ENCODE results near the gene NDUFV2. TPM values are rescaled to one million over a fixed set of nuclear protein-coding genes. Genes with fewer than 3 reads are reported as not detected.
A peak's percentile ranks its signal among the peaks of the same experiment; 100 is the strongest.

Gene NDUFV2
- polyA plus RNA-seq, 3 donors: 55.4 to 184 (median 162) TPM

GRCh38 chr18:9106800-9107584 lies 4.5 kb downstream of the NDUFV2 start:
- no peaks in the 10 kb centered on the region for H3K36me3 ChIP-seq (replicated peaks in 1 of 2; ENCODE audit: control insufficient read depth in 1 of 2, insufficient read depth in 2 of 2, low read length in 2 of 2)
- Mint-ChIP-seq H3K4me1 (peaks cover 72% of the 10 kb centered on the region), H3K4me3 (no peak overlapping the region), H3K9me3 (no peaks in the 10 kb centered on the region), H3K36me3 (peaks cover 4 to 16% of the 10 kb centered on the region in 2 donors), H3K27ac (peak overlapping the region; percentile 28 to 89 (median 79)), H3K27me3 (ENCODE audit: low read depth in 3 of 3) (no peaks in the 10 kb centered on the region)
- H4K20me1 ChIP-seq (ENCODE audit: insufficient read depth, low read length): peaks cover 76% of the 10 kb centered on the region
- peak overlapping the region in 1 of 2 donors; percentile 94 for H3K27ac ChIP-seq (ENCODE audit: low read depth in 1 of 2, low read length in 2 of 2)
- no peaks in the 10 kb centered on the region for H3K9me3 ChIP-seq (replicated peaks in 1 of 2; ENCODE audit: control insufficient read depth in 1 of 2, insufficient read depth in 1 of 2, low read length in 2 of 2)
- TF ChIP-seq, protein P1, sequence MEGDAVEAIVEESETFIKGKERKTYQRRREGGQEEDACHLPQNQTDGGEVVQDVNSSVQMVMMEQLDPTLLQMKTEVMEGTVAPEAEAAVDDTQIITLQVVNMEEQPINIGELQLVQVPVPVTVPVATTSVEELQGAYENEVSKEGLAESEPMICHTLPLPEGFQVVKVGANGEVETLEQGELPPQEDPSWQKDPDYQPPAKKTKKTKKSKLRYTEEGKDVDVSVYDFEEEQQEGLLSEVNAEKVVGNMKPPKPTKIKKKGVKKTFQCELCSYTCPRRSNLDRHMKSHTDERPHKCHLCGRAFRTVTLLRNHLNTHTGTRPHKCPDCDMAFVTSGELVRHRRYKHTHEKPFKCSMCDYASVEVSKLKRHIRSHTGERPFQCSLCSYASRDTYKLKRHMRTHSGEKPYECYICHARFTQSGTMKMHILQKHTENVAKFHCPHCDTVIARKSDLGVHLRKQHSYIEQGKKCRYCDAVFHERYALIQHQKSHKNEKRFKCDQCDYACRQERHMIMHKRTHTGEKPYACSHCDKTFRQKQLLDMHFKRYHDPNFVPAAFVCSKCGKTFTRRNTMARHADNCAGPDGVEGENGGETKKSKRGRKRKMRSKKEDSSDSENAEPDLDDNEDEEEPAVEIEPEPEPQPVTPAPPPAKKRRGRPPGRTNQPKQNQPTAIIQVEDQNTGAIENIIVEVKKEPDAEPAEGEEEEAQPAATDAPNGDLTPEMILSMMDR (IDR thresholded peaks at IDR 0.05): no peak
- H2AFZ ChIP-seq (ENCODE audit: insufficient read depth, low read depth, low read length, poor library complexity, severe bottlenecking): no peak overlapping the region
- peaks cover 95% of the 10 kb centered on the region for H3K79me2 ChIP-seq (ENCODE audit: insufficient read depth, low read length)
- 14% methylated on average over 3 of the region's 4 CpGs for WGBS (ENCODE audit: insufficient coverage)
- H3K4me1 ChIP-seq (ENCODE audit: control insufficient read depth in 1 of 2, insufficient read depth in 2 of 2, low read length in 2 of 2): peaks cover 45 to 75% of the 10 kb centered on the region in 2 donors
- peak in 2 of 3 donors; percentile 33 for DNase-seq
- no peak overlapping the region for H3K9ac ChIP-seq (ENCODE audit: insufficient read depth, low read length, poor library complexity, severe bottlenecking)
- intact Hi-C loops (cut with micrococcal nuclease): loop anchor here in 1 of 2 donors (10.0 kb wide), 1 partner anchor 368 kb away; the partner anchor contains the start of gene RALBP1
- peak overlapping the region; percentile 17 for H3K4me2 ChIP-seq (replicated peaks; ENCODE audit: extremely low read depth, low read length, poor library complexity, severe bottlenecking)
- no peaks in the 10 kb centered on the region for H3K27me3 ChIP-seq (ENCODE audit: control insufficient read depth in 2 of 2, insufficient read depth in 2 of 2, low read length in 2 of 2)
- peak overlapping the region in 1 of 3 experiments; percentile 24 for H3K4me3 ChIP-seq (replicated peaks in 1 of 3; ENCODE audit: low read depth in 2 of 3, low read length in 3 of 3)

DNA sequence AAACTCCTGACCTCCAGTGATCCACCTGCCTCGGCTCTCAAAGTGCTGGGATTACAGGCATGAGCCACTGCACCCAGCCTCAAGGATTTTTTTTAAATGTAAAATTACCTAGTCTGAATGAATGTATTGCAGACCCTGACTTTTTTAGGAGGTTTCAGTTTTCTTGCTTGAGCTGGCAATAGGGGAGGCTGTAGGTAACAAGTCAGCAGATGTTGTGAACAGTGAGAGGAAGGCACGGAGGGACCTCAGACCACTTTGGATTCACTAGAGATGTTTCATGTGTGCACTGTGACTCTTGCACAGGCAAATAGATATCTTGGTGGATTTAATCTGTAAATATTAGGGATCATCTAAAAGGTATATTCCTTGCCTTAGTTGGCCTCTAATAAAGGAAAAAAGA lies 6.4 kb downstream of the NDUFV2 start:
- 81% methylated on average over 2 of the region's 2 CpGs for WGBS (ENCODE audit: insufficient coverage)
- Histone ChIP-seq H3K27me3 (ENCODE audit: control insufficient read depth in 2 of 2, insufficient read depth in 2 of 2, low read length in 2 of 2) (no peaks in the 10 kb centered on the region), H4K20me1 (ENCODE audit: insufficient read depth, low read length) (peaks cover 78% of the 10 kb centered on the region), H3K9ac (ENCODE audit: insufficient read depth, low read length, poor library complexity, severe bottlenecking) (no peak overlapping the region), H2AFZ (ENCODE audit: insufficient read depth, low read depth, low read length, poor library complexity, severe bottlenecking) (no peak overlapping the region), H3K9me3 (replicated peaks in 1 of 2; ENCODE audit: control insufficient read depth in 1 of 2, insufficient read depth in 1 of 2, low read length in 2 of 2) (no peaks in the 10 kb centered on the region), H3K4me2 (replicated peaks; ENCODE audit: extremely low read depth, low read length, poor library complexity, severe bottlenecking) (no peak overlapping the region), H3K79me2 (ENCODE audit: insufficient read depth, low read length) (peaks cover 100% of the 10 kb centered on the region), H3K4me1 (ENCODE audit: control insufficient read depth in 1 of 2, insufficient read depth in 2 of 2, low read length in 2 of 2) (peaks cover 55 to 83% of the 10 kb centered on the region in 2 donors), H3K4me3 (replicated peaks in 1 of 3; ENCODE audit: low read depth in 2 of 3, low read length in 3 of 3) (no peak overlapping the region), H3K36me3 (replicated peaks in 1 of 2; ENCODE audit: control insufficient read depth in 1 of 2, insufficient read depth in 2 of 2, low read length in 2 of 2) (no peaks in the 10 kb centered on the region), H3K27ac (ENCODE audit: low read depth in 1 of 2, low read length in 2 of 2) (peak overlapping the region in 1 of 2 donors; percentile 28)
- TF ChIP-seq, protein P1 (IDR thresholded peaks at IDR 0.05): no peak
- no peak for DNase-seq
- Mint-ChIP-seq H3K27ac (peak overlapping the region in 3 of 7 donors; percentile 62 to 73 (median 73)), H3K9me3 (no peaks in the 10 kb centered on the region), H3K27me3 (ENCODE audit: low read depth in 3 of 3) (no peaks in the 10 kb centered on the region), H3K4me1 (peaks cover 79% of the 10 kb centered on the region), H3K4me3 (no peak overlapping the region), H3K36me3 (peaks cover 4 to 16% of the 10 kb centered on the region in 2 donors)
- intact Hi-C loops (cut with micrococcal nuclease): loop anchor here in 1 of 2 donors (10.0 kb wide), 1 partner anchor 366 kb away; the partner anchor contains the start of gene RALBP1
